ENCODE measurements around the gene LAMTOR4.

GRCh38 chr7:100166970-100167911 is 18.5 kb downstream of the LAMTOR4 start:
- TF ChIP-seq CTCF (IDR thresholded peaks at IDR 0.05; ENCODE audit: insufficient read depth, low read depth, low read length): no peak
- TF ChIP-seq EZH2 (IDR thresholded peaks at IDR 0.05; ENCODE audit: insufficient read depth, low read length): no peak
